Naive thymus-derived CD8-positive, alpha-beta T cell (primary cell): ENCODE results near the gene NCKIPSD. TPM values are rescaled to one million over a fixed set of nuclear protein-coding genes. Genes with fewer than 3 reads are reported as not detected.
A peak's percentile ranks its signal among the peaks of the same experiment; 100 is the strongest.

Experiments
- ATAC-seq, 2 donors: fragments of 150-1000 bp; cut with Tn5 transposase in 1 of 2; sonication (Bioruptor Pico), chemical (Tn5 transposase) in 1 of 2; 1 replicate in 1 of 2; 2 replicates in 1 of 2; pipeline ENCODE4 v1.10.0; 2021; ENCODE audit warnings: mild to moderate bottlenecking in 2 of 2, moderate library complexity in 2 of 2
- POLR2A ChIA-PET: fragments of 350-600 bp; sonication (Branson Sonifier 250); formaldehyde crosslinking; loops from one replicate; lab custom pipeline; 2021; ENCODE audit warnings: antibody characterized with exemption; lab: Charles Lee
- DNase-seq, 10 donors: peaks; one replicate each; pipeline versions ENCODE4 v3.0.0 to v3.0.0-alpha.2; 2020 to 2022
- H3K27ac Mint-ChIP-seq, 10 donors: one replicate each; pipeline ENCODE4 v1.8.0; 2020 to 2022; ENCODE audit warnings: mild to moderate bottlenecking in 10 of 10, mixed read lengths in 10 of 10, moderate library complexity in 4 of 10, inconsistent platforms in 1 of 10
- H3K27me3 Mint-ChIP-seq, 5 donors: one replicate each; pipeline ENCODE4 v1.8.0; 2021 to 2022; ENCODE audit warnings: mixed read lengths in 5 of 5
- H3K36me3 Mint-ChIP-seq, 3 donors: one replicate each; pipeline ENCODE4 v1.8.0; 2020 to 2022; ENCODE audit warnings: mixed read lengths in 3 of 3, mild to moderate bottlenecking in 2 of 3, inconsistent platforms in 1 of 3
- H3K4me1 Mint-ChIP-seq, 4 donors: one replicate each; pipeline ENCODE4 v1.8.0; 2021 to 2022; ENCODE audit warnings: mixed read lengths in 4 of 4
- H3K4me3 Mint-ChIP-seq, 10 donors: one replicate each; pipeline ENCODE4 v1.8.0; 2020 to 2022; ENCODE audit warnings: mild to moderate bottlenecking in 10 of 10, mixed read lengths in 10 of 10, moderate library complexity in 6 of 10, inconsistent platforms in 1 of 10
- H3K9me3 Mint-ChIP-seq, 9 donors: one replicate each; pipeline ENCODE4 v1.8.0; 2020 to 2022; ENCODE audit warnings: mixed read lengths in 9 of 9, mild to moderate bottlenecking in 3 of 9, inconsistent platforms in 1 of 9, moderate library complexity in 1 of 9
- polyA plus RNA-seq, 3 donors: library from polyadenylated mRNA; unstranded; fragments of 300-500 nt; fragmentation: Illumina TruSeq; gene quantifications; one replicate each; pipeline ENCODE4 v1.2.3, GENCODE V29; 2021
- total RNA-seq, 8 experiments: library from RNA in 2 of 8; stranded (reverse) in 2 of 8; gene quantifications; one replicate each; pipeline ENCODE4 v1.2.3 and lab custom pipeline; 2021 to 2026

Gene NCKIPSD
- total and polyA plus RNA-seq, 5 experiments from 2014 or later = 8.1 to 18.7 (median 14.2) TPM

GRCh38 chr3:48694610-48695392, 9.1 kb upstream of the NCKIPSD start:
- H3K27me3 Mint-ChIP-seq = no peaks in the 10 kb centered on the region
- H3K4me1 Mint-ChIP-seq = peaks cover 13 to 40% (median 21%) of the 10 kb centered on the region in 4 donors
- POLR2A ChIA-PET = interaction anchor here (0.5 kb wide), 1 partner anchor 75 kb away, joined by 3 read pairs; no protein-coding TSS in a partner anchor
- H3K4me3 Mint-ChIP-seq = peak overlapping the region in 2 of 10 donors; percentile 22 to 39
- peak in 1 of 2 donors; percentile 9 for ATAC-seq
- peaks cover 0 to 69% (median 5%) of the 10 kb centered on the region in 3 donors for H3K36me3 Mint-ChIP-seq
- DNase-seq = no peak
- H3K27ac Mint-ChIP-seq = peak overlapping the region in 8 of 10 donors; percentile 37 to 83 (median 63)
- H3K9me3 Mint-ChIP-seq = no peaks in the 10 kb centered on the region

DNA sequence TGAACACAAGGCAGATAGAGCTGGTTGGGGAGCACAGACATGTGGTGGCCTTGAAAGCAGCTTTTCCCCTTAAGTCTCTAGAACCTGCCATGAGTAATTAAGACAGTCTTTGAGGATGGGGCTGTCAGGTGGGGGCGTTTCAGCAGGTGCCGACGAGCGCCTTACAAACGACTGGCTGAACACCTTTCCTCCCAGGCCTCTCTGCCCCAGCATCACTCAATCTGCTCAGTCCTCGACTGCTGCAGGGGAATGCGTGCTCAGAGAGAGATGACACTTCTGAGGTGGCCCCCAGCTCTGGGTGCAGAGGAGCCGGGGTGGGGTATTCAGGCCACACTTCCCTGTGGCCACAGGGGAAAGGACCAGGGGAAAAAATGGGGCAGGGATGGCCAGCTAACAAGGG, 8.1 kb upstream of the NCKIPSD start:
- POLR2A ChIA-PET = no interaction called here
- H3K27ac Mint-ChIP-seq = peak overlapping the region in 1 of 10 donors; percentile 53
- no peak overlapping the region for H3K4me3 Mint-ChIP-seq
- DNase-seq (no peak), ATAC-seq (no peak)
- peaks cover 12 to 32% (median 19%) of the 10 kb centered on the region in 4 donors for H3K4me1 Mint-ChIP-seq
- peaks cover 0 to 68% (median 3%) of the 10 kb centered on the region in 3 donors for H3K36me3 Mint-ChIP-seq
- no peaks in the 10 kb centered on the region for H3K9me3 Mint-ChIP-seq
- no peaks in the 10 kb centered on the region for H3K27me3 Mint-ChIP-seq

GRCh38 chr3:48692551-48692950, 6.8 kb upstream of the NCKIPSD start:
- ATAC-seq = no peak
- no peaks in the 10 kb centered on the region for H3K9me3 Mint-ChIP-seq
- H3K27me3 Mint-ChIP-seq = no peaks in the 10 kb centered on the region
- H3K4me1 Mint-ChIP-seq = peaks cover 13 to 23% (median 15%) of the 10 kb centered on the region in 4 donors
- no peak for DNase-seq
- no peak overlapping the region for H3K4me3 Mint-ChIP-seq
- peaks cover 0 to 74% (median 8%) of the 10 kb centered on the region in 3 donors for H3K36me3 Mint-ChIP-seq
- peak overlapping the region in 2 of 10 donors; percentile 4 to 21 for H3K27ac Mint-ChIP-seq
- POLR2A ChIA-PET = no interaction called here

DNA sequence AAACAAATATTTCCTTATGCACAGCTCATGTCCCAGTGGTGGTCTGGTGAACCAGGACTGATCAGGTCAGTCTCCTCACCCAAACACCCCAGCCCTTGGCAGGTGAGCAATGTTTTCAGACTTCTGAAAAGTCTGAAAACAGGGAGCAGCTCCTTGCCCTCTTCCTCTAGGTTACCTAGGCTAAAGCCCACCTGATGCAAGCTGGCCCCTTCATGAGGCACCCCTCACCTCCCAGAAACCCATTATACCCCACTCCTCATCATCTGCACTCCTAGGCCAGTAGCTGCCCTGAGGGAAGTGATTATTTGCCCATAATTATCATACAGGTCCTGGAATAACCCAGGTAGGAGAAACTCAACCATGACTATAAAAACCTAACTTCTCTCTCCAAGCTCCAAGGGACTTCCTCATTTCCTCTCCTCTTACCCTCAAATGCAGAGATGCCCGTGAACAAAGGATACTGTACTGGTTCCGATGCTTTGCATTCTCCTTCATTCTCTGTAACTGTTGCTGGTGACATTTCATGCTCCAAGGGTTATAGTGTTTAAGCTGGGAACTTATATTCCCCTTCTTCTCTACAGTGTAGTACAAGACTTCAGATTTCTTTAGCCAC, 5.2 kb upstream of the NCKIPSD start:
- DNase-seq (no peak), ATAC-seq (no peak)
- POLR2A ChIA-PET = interaction anchor here (0.6 kb wide), 1 partner anchor 331 kb away, joined by 3 read pairs; the partner anchor contains the start of gene NDUFAF3
- H3K4me3 Mint-ChIP-seq = no peak overlapping the region
- H3K4me1 Mint-ChIP-seq = peaks cover 11 to 19% (median 16%) of the 10 kb centered on the region in 4 donors
- H3K9me3 Mint-ChIP-seq = no peaks in the 10 kb centered on the region
- H3K27ac Mint-ChIP-seq = peak overlapping the region in 4 of 10 donors; percentile 45 to 69 (median 47)
- no peaks in the 10 kb centered on the region for H3K27me3 Mint-ChIP-seq
- H3K36me3 Mint-ChIP-seq = peaks cover 0 to 75% (median 8%) of the 10 kb centered on the region in 3 donors

- no peak overlapping the region for H3K27ac Mint-ChIP-seq
- no peaks in the 10 kb centered on the region for H3K9me3 Mint-ChIP-seq
- H3K4me1 Mint-ChIP-seq = peaks cover 12 to 22% (median 17%) of the 10 kb centered on the region in 4 donors
- no peak overlapping the region for H3K4me3 Mint-ChIP-seq
- H3K27me3 Mint-ChIP-seq = no peaks in the 10 kb centered on the region
- DNase-seq (no peak), ATAC-seq (no peak)
- peaks cover 0 to 63% (median 5%) of the 10 kb centered on the region in 3 donors for H3K36me3 Mint-ChIP-seq
- POLR2A ChIA-PET = no interaction called here
Observed at GRCh38 chr3:48689384-48689783, 3.7 kb upstream of the NCKIPSD start.

DNA sequence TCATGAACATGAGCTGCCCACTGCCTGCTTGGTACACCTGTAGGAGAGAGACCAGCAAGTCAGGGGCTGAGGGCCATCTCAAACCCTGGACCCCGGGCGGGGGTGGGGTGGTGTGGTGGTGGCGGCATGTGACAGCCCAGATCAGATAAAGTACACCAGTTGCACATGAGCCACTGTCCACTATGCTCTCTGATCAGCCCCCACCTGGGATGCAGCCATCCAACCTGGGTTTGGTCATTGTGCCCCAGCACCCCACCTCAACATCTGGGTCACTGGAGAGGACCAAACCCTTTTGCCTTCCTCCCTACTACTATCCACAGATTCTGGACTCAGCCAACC, 3.0 kb upstream of the NCKIPSD start:
- H3K4me3 Mint-ChIP-seq = no peak overlapping the region
- no peaks in the 10 kb centered on the region for H3K27me3 Mint-ChIP-seq

GRCh38 chr3:48688032-48688736, 2.5 kb upstream of the NCKIPSD start:
- Mint-ChIP-seq H3K9me3 (no peaks in the 10 kb centered on the region), H3K4me1 (peaks cover 19 to 34% (median 24%) of the 10 kb centered on the region in 4 donors), H3K27me3 (no peaks in the 10 kb centered on the region), H3K36me3 (peaks cover 0 to 52% (median 5%) of the 10 kb centered on the region in 3 donors), H3K27ac (peak overlapping the region in 3 of 10 donors; percentile 11 to 37 (median 21)), H3K4me3 (peak overlapping the region in 1 of 10 donors; percentile 35)
- ATAC-seq (no peak), DNase-seq (no peak)
- POLR2A ChIA-PET = interaction anchor here (0.9 kb wide), 1 partner anchor 406 kb away, joined by 4 read pairs; the partner anchor contains the start of gene QRICH1

More for the DNA sequence above, 3.0 kb upstream of the NCKIPSD start:
- POLR2A ChIA-PET = no interaction called here
- Mint-ChIP-seq H3K4me1 (peaks cover 16 to 28% (median 21%) of the 10 kb centered on the region in 4 donors), H3K9me3 (no peaks in the 10 kb centered on the region), H3K27ac (peak overlapping the region in 4 of 10 donors; percentile 21 to 53 (median 36)), H3K36me3 (peaks cover 0 to 57% (median 5%) of the 10 kb centered on the region in 3 donors)
- ATAC-seq (no peak), DNase-seq (no peak)

GRCh38 chr3:48687220-48687678, 1.5 kb upstream of the NCKIPSD start:
- peak overlapping the region in 1 of 10 donors; percentile 53 for H3K27ac Mint-ChIP-seq
- DNase-seq (no peak), ATAC-seq (no peak)
- H3K36me3 Mint-ChIP-seq = peaks cover 0 to 46% (median 5%) of the 10 kb centered on the region in 3 donors
- H3K4me3 Mint-ChIP-seq = peak overlapping the region in 3 of 10 donors; percentile 29 to 92 (median 45)
- POLR2A ChIA-PET = interaction anchor here (0.8 kb wide), 1 partner anchor 31 kb away, joined by 7 read pairs; no protein-coding TSS in a partner anchor
- peaks cover 23 to 39% (median 28%) of the 10 kb centered on the region in 4 donors for H3K4me1 Mint-ChIP-seq
- H3K9me3 Mint-ChIP-seq = no peaks in the 10 kb centered on the region
- no peaks in the 10 kb centered on the region for H3K27me3 Mint-ChIP-seq

GRCh38 chr3:48686538-48687219, 964 bp upstream of the NCKIPSD start:
- DNase-seq (no peak), ATAC-seq (no peak)
- H3K9me3 Mint-ChIP-seq = no peaks in the 10 kb centered on the region
- H3K36me3 Mint-ChIP-seq = peaks cover 0 to 45% (median 5%) of the 10 kb centered on the region in 3 donors
- H3K27me3 Mint-ChIP-seq = no peaks in the 10 kb centered on the region
- POLR2A ChIA-PET = interaction anchor here (0.6 to 1.0 kb wide), 4 partner anchors 11 to 1750 kb away, joined by 3 to 7 read pairs (median 4); no protein-coding TSS in a partner anchor
- peak overlapping the region; percentile 87 to 98 (median 93) for H3K4me3 Mint-ChIP-seq
- H3K4me1 Mint-ChIP-seq = peaks cover 23 to 39% (median 28%) of the 10 kb centered on the region in 4 donors
- peak overlapping the region in 9 of 10 donors; percentile 60 to 94 (median 91) for H3K27ac Mint-ChIP-seq

GRCh38 chr3:48685293-48685602, 467 bp downstream of the NCKIPSD start:
- H3K9me3 Mint-ChIP-seq = no peaks in the 10 kb centered on the region
- POLR2A ChIA-PET = interaction anchor here (0.9 kb wide), 1 partner anchor 31 kb away, joined by 3 read pairs; the partner anchor contains the start of gene IP6K2
- H3K27me3 Mint-ChIP-seq = no peaks in the 10 kb centered on the region
- ATAC-seq = no peak
- peak overlapping the region; percentile 87 to 98 (median 93) for H3K4me3 Mint-ChIP-seq
- peaks cover 0 to 47% (median 11%) of the 10 kb centered on the region in 3 donors for H3K36me3 Mint-ChIP-seq
- H3K4me1 Mint-ChIP-seq = peaks cover 24 to 39% (median 33%) of the 10 kb centered on the region in 4 donors
- peak overlapping the region in 9 of 10 donors; percentile 71 to 94 (median 91) for H3K27ac Mint-ChIP-seq
- no peak for DNase-seq

DNA sequence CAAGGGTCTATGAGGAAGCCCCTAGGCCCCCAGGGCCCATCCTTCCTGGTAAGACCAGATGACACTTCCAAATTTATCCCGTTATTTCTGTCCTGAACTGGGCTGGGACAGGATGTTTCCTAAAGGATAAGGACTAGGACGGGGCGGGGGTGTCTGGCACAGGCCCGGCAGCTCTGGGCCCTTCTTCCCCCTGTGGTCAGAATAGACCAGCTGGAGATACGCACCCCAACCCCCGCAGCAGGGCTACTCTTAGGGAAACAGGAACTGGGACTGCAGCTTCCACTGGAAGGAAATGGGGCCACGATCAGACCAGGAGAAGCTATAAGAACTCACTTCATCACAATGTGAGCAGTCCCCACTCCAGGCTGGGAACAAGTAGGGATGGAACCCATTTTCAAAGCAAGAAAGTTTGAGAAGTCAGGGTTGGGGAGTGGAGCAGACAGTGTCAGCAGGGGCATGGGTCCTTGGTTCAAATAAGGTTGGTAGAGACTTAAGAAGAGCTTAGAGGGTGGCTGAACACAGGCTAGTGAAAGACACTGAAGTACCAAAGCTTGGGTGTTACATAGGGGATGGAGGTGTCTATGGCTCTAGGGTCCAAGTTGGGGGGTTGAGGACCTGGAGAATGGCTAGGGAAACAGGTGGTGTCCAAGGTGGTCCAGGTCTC, 1.1 kb downstream of the NCKIPSD start:
- POLR2A ChIA-PET = interaction anchor here (0.5 to 1.5 kb wide), 4 partner anchors 17 to 309 kb away, joined by 3 to 7 read pairs (median 4); partner anchors contain the start of gene IP6K2
- Mint-ChIP-seq H3K4me3 (peak overlapping the region; percentile 82 to 98 (median 91)), H3K27ac (peak overlapping the region in 8 of 10 donors; percentile 59 to 94 (median 83)), H3K27me3 (no peaks in the 10 kb centered on the region), H3K9me3 (no peaks in the 10 kb centered on the region), H3K4me1 (peaks cover 24 to 39% (median 37%) of the 10 kb centered on the region in 4 donors), H3K36me3 (peaks cover 0 to 41% (median 11%) of the 10 kb centered on the region in 3 donors)
- no peak for DNase-seq
- ATAC-seq = no peak
